Testis (tissue), 2 donors: Measurements from ENCODE around the gene RPL4.

ENCODE experiments used
- CTCF ChIP-seq, 3 experiments: fragments of 450-650 bp in 2 of 3; fragments of 200-600 bp in 1 of 3; sonication (generic) in 1 of 3; IDR thresholded peaks; one replicate each; pipeline ENCODE4 v1.5.1; 2016 to 2019; ENCODE audit warnings: antibody characterized with exemption in 3 of 3, mild to moderate bottlenecking in 2 of 3, moderate library complexity in 1 of 3
- POLR2A ChIP-seq: fragments of 450-650 bp; IDR thresholded peaks from one replicate; pipeline ENCODE4 v1.6.1; 2017; ENCODE audit warnings: antibody characterized with exemption, mild to moderate bottlenecking, moderate library complexity

- no peak for TF ChIP-seq CTCF (IDR thresholded peaks at IDR 0.05)
- TF ChIP-seq POLR2A = no peak
Measured at GRCh38 chr15:66515901-66516322, 11.3 kb upstream of the RPL4 start.
